NK-92 (cell line): Measurements from ENCODE around the gene DTX1.

Source experiments
- DNase-seq: peaks from one replicate; lab custom pipeline; 2025; ENCODE audit not compliant: unreplicated experiment; lab: John Stamatoyannopoulos, UW

The DTX1 gene

GRCh38 chr12:113055594-113056380 is 743 bp upstream of the DTX1 start:
- DNase-seq, result no peak

GRCh38 chr12:113056381-113056630 is 224 bp upstream of the DTX1 start:
- DNase-seq, result no peak

- no peak for DNase-seq
Observed at GRCh38 chr12:113057565-113058485, 1.3 kb downstream of the DTX1 start.

- no peak for DNase-seq
Observed at GRCh38 chr12:113058553-113058952, 2.0 kb downstream of the DTX1 start.

GRCh38 chr12:113059071-113059595 is 2.6 kb downstream of the DTX1 start:
- DNase-seq, result no peak

- no peak for DNase-seq
Observed at GRCh38 chr12:113060336-113060960, 3.9 kb downstream of the DTX1 start.

- no peak for DNase-seq
Observed at GRCh38 chr12:113061061-113061694, 4.6 kb downstream of the DTX1 start.

GRCh38 chr12:113062502-113063395 is 6.2 kb downstream of the DTX1 start:
- no peak for DNase-seq

GRCh38 chr12:113063396-113064350 is 7.1 kb downstream of the DTX1 start:
- no peak for DNase-seq

- DNase-seq, result no peak
Observed at GRCh38 chr12:113064395-113065125, 8.0 kb downstream of the DTX1 start.

- DNase-seq, result no peak
Observed at GRCh38 chr12:113065126-113066007, 8.8 kb downstream of the DTX1 start.

- DNase-seq, result no peak
Observed at GRCh38 chr12:113066813-113067400, 10.4 kb downstream of the DTX1 start.

- DNase-seq, result no peak
Observed at GRCh38 chr12:113067987-113068935, 11.7 kb downstream of the DTX1 start.

- no peak for DNase-seq
Observed at GRCh38 chr12:113069149-113069548, 12.6 kb downstream of the DTX1 start.

GRCh38 chr12:113069751-113070116 is 13.2 kb downstream of the DTX1 start:
- DNase-seq, result no peak
